ENCODE data around the gene ARRDC3.

The ARRDC3 gene

DNA sequence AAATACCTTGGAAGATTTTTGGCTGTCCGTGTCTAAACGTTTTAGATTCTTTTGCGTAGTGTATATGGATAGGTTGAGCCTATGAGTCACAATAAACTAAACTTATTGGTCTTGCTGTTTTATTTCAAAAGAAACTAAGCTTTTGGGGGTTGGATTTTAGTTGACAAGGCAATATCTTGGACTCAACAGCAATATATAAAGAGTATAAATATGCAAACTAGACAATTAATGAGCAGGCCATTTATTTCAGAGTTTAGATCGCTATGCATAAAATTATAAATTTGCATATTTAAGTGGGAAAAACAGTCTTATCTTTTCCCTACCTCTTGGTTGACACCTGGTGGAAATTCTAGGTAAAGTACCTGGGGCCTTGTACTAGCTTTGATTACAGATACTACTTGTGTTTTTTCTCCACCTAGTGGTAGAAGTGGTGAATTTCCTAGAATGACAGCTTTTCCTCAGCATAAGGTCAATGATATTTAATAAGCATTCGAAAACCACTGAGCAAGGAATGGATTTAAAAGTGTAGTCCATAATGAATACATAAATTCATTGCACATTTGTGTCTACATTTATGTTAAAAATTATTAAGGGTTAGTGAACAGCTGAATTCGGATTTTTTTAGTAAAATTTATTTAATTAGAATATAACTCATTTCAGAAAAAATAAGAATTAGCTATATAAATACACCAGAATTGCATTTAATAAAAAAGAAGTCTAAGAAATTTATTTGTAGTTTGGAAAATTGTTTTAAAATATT lies 1.7 kb upstream of the ARRDC3 start:
- DNase-seq (ENCODE audit: low read depth), result peak; percentile 97

DNA sequence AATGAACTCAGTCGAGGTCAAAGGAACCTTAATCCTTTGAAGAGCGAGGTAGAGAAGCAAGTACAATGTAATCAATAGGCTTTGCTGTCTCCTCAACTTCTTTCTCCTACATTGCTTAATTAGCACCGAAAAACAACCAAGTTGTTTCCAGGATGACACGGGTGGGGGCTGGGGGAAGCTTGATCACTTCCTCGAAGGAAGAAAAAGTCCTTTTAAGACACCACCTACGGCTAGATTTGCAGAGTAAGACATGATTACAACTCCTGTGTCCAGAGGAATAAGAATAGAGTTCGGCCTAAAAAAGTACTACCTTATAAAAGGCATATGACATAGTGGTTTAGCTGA lies 811 bp upstream of the ARRDC3 start:
- TF ChIP-seq, protein P1, sequence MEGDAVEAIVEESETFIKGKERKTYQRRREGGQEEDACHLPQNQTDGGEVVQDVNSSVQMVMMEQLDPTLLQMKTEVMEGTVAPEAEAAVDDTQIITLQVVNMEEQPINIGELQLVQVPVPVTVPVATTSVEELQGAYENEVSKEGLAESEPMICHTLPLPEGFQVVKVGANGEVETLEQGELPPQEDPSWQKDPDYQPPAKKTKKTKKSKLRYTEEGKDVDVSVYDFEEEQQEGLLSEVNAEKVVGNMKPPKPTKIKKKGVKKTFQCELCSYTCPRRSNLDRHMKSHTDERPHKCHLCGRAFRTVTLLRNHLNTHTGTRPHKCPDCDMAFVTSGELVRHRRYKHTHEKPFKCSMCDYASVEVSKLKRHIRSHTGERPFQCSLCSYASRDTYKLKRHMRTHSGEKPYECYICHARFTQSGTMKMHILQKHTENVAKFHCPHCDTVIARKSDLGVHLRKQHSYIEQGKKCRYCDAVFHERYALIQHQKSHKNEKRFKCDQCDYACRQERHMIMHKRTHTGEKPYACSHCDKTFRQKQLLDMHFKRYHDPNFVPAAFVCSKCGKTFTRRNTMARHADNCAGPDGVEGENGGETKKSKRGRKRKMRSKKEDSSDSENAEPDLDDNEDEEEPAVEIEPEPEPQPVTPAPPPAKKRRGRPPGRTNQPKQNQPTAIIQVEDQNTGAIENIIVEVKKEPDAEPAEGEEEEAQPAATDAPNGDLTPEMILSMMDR (conservative IDR thresholded peaks at IDR 0.05; ENCODE audit: low read depth, low read length), result no peak
- DNase-seq (ENCODE audit: low read depth), result peak; percentile 42
- H3K4me3 ChIP-seq (ENCODE audit: low read depth, low read length), result peak overlapping the region; percentile 82

More for the DNA sequence above, 1.7 kb upstream of the ARRDC3 start:
- TF ChIP-seq, protein P1 (conservative IDR thresholded peaks at IDR 0.05; ENCODE audit: low read depth, low read length), result peak; percentile 80
- peak overlapping the region; percentile 82 for H3K4me3 ChIP-seq (ENCODE audit: low read depth, low read length)

DNA sequence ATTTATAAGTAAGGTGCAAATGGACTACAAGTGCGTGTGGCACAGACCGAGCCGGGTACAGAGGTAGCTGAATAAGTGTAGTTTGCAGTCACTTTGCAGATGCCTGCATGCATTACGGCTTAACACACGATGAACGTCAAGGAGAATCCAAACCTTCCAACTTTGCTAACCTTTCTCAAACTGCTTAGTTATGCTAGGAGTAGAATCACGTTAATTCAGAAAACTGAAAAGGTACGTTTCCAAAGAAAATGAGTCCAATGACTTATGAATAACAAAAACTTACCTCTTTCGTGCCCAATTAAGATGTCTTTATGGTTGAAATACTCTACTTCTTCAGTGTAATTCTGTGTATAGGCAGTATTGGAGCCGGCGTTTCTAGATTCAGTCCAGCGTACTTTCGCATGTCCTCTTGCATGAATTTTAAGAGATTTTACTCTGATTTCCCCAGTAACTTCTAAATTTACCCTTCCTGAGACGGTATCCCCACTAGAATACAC lies 539 bp downstream of the ARRDC3 start:
- peak; percentile 55 for DNase-seq (ENCODE audit: low read depth)
- TF ChIP-seq, protein P1 (conservative IDR thresholded peaks at IDR 0.05; ENCODE audit: low read depth, low read length), result no peak
- H3K4me3 ChIP-seq (ENCODE audit: low read depth, low read length), result peak overlapping the region; percentile 82

DNA sequence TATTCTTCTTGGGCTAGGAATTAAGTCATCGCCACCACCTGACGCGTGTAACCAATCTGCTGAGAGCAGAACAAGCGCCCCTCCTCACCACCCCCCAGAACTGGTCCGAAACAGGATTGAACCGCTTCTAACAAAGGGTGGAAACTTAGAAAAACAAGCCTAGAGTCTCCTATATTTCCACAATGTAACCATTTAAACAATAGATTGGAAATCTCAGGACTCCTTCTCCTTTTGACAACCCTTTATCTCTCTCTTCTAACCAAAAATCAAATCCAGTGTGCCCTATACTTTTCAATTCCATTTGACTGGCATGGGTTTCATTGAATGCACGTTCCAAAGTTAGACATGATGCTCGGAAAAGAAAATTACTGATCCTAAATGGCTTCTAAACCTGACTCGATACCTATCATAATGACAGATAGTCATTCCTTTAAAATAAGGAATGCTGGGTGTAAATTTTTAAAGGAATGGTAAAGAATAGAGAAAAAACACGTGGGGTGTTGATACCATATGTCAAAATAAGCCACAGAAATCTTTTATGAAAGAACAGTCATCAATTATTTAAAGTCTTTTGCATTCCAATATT lies 1.2 kb downstream of the ARRDC3 start:
- DNase-seq (ENCODE audit: low read depth), result peak; percentile 94
- H3K4me3 ChIP-seq (ENCODE audit: low read depth, low read length), result peak overlapping the region; percentile 82
- TF ChIP-seq, protein P1 (conservative IDR thresholded peaks at IDR 0.05; ENCODE audit: low read depth, low read length), result no peak

DNA sequence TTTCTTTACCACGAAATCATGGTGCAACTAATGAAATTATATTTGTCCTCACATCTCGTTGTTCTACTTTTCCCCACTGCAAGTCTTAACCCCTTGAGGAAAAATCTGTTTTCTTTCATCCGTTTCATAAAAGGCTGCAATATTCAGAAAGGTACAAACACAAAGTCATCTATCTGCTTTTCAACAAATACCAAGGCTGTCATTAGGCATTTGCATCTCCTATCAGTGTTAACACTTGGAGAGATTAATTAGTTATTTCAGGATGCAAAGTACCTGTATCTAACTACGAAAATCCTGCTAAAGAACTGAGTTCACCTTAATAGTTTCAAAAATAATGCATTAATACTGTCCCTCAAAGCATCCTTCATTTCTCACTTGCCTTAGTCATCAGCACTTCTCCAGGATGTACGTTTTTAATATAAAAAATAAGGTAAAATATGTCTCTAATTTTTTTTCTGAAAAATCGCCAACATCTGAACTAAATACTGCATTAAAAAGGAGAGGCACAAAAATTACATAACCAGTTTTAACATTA lies 1.8 kb downstream of the ARRDC3 start:
- H3K4me3 ChIP-seq (ENCODE audit: low read depth, low read length), result peak overlapping the region; percentile 82
- TF ChIP-seq, protein P1 (conservative IDR thresholded peaks at IDR 0.05; ENCODE audit: low read depth, low read length), result no peak
- no peak for DNase-seq (ENCODE audit: low read depth)

DNA sequence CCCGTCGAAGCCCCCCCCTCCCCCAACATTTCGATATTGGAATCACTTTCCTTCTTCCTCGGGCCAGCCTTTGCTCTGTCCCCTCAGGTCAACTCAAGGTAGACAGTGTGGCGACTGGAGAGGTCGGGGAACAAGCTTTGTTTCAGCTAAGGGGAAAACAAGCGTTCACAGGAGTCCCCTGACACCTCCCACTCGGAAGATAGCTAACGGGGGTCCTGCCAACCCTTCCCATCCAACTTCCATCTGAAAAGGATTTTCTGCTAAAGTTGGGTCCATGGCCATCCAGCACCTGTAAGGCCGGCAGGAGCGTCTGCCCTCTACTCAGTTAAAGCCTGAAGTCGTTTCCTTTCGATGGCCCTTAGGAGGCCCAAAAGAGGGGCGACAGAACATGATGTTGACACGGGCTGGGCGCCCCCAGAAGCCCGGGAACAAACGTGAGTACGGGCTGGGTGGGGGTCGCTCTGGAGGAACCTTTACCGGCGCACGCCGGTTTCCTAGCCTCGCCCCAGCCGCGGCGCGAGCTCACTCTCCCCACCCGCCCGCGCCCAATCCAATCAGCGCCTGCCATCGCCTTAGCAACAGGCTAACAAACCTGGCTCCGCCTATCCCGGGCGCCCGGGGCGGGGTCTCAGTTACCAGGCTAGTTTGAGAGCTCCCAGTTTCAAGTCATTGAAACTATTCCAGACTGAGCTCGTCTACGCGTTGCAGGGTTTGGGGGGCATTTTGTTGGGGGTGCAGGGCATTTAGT lies 2.5 kb downstream of the ARRDC3 start:
- peak overlapping the region; percentile 82 for H3K4me3 ChIP-seq (ENCODE audit: low read depth, low read length)
- TF ChIP-seq, protein P1 (conservative IDR thresholded peaks at IDR 0.05; ENCODE audit: low read depth, low read length), result no peak
- DNase-seq (ENCODE audit: low read depth), result peak; percentile 97
